A549 treated with CORT108297 at 1 μM for 4 hours (cell line): ENCODE data around the gene PROSER2. TPM values are rescaled to one million over a fixed set of nuclear protein-coding genes. Genes with fewer than 3 reads are reported as not detected.

ENCODE experiments used
- total RNA-seq: library from RNA; stranded (reverse); fragments of 200-300 nt; extraction: Qiagen RNA extraction; gene quantifications from 5 replicates; pipeline ENCODE4 v1.2.3, GENCODE V29; 2022

The PROSER2 gene, protein sequence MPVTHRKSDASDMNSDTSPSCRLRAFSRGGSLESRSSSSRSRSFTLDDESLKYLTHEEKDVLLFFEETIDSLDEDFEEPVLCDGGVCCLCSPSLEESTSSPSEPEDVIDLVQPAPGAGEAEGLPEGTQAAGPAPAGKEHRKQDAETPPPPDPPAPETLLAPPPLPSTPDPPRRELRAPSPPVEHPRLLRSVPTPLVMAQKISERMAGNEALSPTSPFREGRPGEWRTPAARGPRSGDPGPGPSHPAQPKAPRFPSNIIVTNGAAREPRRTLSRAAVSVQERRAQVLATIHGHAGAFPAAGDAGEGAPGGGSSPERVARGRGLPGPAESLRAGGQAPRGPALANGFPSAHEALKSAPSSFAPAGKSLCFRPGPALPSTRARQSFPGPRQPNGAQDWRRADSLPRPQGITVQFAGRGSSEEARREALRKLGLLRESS
- total RNA-seq = 28.1 to 42.6 TPM (median 39.2 TPM) in 5 replicates

GRCh38 chr10:11823122-11823988 is at the start of gene PROSER2:
TSS of gene PROSER2 (plus strand) at chr10:11823356. CDS start at chr10:11852078, 28,722 bp downstream.

Other genes with a start within 250 kb of the PROSER2 start
- 10.5 to 12.8 TPM (median 12.5 TPM) in 5 replicates for gene USP6NL, start 211.7 kb upstream of the PROSER2 start, total RNA-seq
- 7.9 to 11.5 TPM (median 11.3 TPM) in 5 replicates for gene ECHDC3, start 81.0 kb upstream of the PROSER2 start, total RNA-seq
- 14.4 to 19.7 TPM (median 15.4 TPM) in 5 replicates for gene UPF2, start 219.5 kb downstream of the PROSER2 start, total RNA-seq
- 6.6 to 9.7 TPM (median 8.9 TPM) in 5 replicates for gene DHTKD1, start 245.6 kb downstream of the PROSER2 start, total RNA-seq